Lower leg skin (tissue), 4 donors: ENCODE results near the gene CDV3. TPM values are rescaled to one million over a fixed set of nuclear protein-coding genes. Genes with fewer than 3 reads are reported as not detected.
"Not testable (repeated sequence)": the region's sequence is repeated elsewhere in the genome, so short reads cannot be mapped to it uniquely, and the experiment has no call there.

Source experiments
- DNase-seq, 2 donors: peaks; one replicate each; pipeline ENCODE4 v3.0.0-alpha.2; 2019; ENCODE audit warnings: low spot score in 2 of 2
- H3K4me3 ChIP-seq: fragments of 200-600 bp; sonication (generic); 2 replicates; pipeline ENCODE4 v1.5.1; 2017; ENCODE audit warnings: mild to moderate bottlenecking, low read depth; ENCODE audit not compliant: poor library complexity, severe bottlenecking
- POLR2A ChIP-seq, 2 donors: fragments of 450-650 bp; IDR thresholded peaks; one replicate each; pipeline ENCODE4 v1.6.1; 2016 to 2017; ENCODE audit warnings: antibody characterized with exemption in 2 of 2, mild to moderate bottlenecking in 1 of 2, moderate library complexity in 1 of 2
- WGBS, 2 donors: methylation state at CpG; one replicate each; pipeline ENCODE4 v1.1.5; 2018; 5-methylcytosine and 5-hydroxymethylcytosine counted together
- intact Hi-C: fragments of 100-400 bp; cut with DNase I; formaldehyde crosslinking; loops from one replicate; pipeline ENCODE4 v1.15.0; 2023; ENCODE audit warnings: low total_unique reads
- total RNA-seq, 4 donors: library from RNA; depleted of rRNA; stranded (reverse); fragments of >200 nt; gene quantifications; one replicate each; pipeline ENCODE4 v1.1.0, GENCODE V29; 2016
- TF ChIP-seq, protein P1 (sequence below), 3 donors: fragments of 450-650 bp; IDR thresholded peaks; one replicate each; pipeline ENCODE4 v1.5.1; 2016; ENCODE audit warnings: antibody characterized with exemption in 3 of 3, mild to moderate bottlenecking in 3 of 3, moderate library complexity in 2 of 3

Gene CDV3
- total RNA-seq, 4 donors from 2014 or later: 84.1 to 113 (median 103) TPM

GRCh38 chr3:133532951-133533350 lies 40.5 kb upstream of the CDV3 start:
- no peak for DNase-seq
- no peak for TF ChIP-seq POLR2A (IDR thresholded peaks at IDR 0.05)
- TF ChIP-seq, protein P1, sequence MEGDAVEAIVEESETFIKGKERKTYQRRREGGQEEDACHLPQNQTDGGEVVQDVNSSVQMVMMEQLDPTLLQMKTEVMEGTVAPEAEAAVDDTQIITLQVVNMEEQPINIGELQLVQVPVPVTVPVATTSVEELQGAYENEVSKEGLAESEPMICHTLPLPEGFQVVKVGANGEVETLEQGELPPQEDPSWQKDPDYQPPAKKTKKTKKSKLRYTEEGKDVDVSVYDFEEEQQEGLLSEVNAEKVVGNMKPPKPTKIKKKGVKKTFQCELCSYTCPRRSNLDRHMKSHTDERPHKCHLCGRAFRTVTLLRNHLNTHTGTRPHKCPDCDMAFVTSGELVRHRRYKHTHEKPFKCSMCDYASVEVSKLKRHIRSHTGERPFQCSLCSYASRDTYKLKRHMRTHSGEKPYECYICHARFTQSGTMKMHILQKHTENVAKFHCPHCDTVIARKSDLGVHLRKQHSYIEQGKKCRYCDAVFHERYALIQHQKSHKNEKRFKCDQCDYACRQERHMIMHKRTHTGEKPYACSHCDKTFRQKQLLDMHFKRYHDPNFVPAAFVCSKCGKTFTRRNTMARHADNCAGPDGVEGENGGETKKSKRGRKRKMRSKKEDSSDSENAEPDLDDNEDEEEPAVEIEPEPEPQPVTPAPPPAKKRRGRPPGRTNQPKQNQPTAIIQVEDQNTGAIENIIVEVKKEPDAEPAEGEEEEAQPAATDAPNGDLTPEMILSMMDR (IDR thresholded peaks at IDR 0.05): no peak
- 84 to 95% methylated on average over 5 of the region's 5 CpGs for WGBS, 2 donors
- intact Hi-C loops: no loop called here
- H3K4me3 ChIP-seq: no peak overlapping the region

DNA sequence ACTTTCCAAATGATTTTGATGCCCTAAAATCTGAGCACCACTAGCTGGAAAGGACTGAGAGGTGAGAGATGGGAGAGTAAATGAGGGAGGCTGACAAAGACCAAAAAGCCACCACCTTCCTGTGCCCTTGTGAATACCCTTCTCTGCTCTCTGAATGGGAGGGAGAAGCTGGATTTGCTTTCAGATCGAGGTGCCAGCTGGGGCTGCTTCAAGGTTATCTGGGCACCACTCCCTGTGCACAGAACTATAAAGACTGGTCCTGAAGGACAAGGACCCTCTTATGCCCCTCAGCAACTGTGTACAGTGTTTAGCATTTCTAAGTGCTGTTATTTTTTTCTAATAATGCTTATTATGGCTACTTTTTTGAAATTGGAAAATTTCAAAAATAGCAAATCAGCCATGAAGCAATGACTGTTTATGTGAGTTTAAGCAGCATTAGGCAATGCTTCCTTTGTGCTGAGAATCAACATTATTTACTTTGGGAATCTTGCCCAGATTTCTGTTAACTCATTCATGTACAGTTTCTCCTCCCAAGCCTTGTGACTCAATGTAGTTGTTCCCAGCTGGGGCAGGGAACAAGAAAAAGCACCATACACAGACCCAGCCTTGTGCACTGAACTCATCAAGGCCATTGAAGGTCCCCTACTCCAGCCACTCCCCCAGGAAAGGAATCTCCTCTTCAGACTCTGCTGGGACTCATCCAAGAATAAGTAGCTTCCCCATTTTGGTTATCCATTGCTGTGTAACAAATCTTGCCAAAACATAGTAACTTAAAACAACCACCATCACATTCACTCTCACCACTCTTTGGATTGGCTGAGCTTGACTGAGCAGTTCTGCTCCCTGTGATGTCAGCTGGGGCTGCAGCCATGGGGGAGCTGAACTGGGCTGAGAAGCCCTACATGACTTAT lies 37.3 kb upstream of the CDV3 start:
- DNase-seq: peak; percentile 19 to 72
- 6 to 12% methylated on average over 1 of the region's 1 CpG for WGBS, 2 donors
- TF ChIP-seq POLR2A (IDR thresholded peaks at IDR 0.05): no peak
- TF ChIP-seq, protein P1 (IDR thresholded peaks at IDR 0.05): no peak
- intact Hi-C loops: no loop called here
- H3K4me3 ChIP-seq: no peak overlapping the region

GRCh38 chr3:133537131-133537530 lies 36.4 kb upstream of the CDV3 start:
- WGBS, 2 donors: 95 to 97% methylated on average over 11 of the region's 11 CpGs
- intact Hi-C loops, H3K4me3 ChIP-seq: not testable (repeated sequence)
- peak in 1 of 2 donors; percentile 57 for DNase-seq

DNA sequence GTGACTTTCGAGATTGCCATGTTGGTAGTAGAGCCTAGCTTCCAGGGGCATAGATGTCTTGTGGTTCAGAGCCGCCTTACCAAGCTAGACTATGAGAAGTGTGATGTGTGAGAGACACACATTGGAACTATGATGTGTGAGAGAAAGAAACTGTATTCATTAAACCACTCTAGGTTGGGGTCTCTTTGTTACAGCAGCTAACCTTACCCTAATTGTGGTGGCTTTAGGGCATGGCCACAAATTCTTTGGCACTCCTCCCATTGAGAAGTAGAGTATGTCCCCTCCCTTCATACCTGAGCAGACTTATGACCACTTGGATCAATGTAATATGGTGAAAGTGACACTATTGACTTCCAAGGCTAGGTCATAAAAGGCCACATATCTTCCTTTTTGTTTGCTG lies 35.3 kb upstream of the CDV3 start:
- TF ChIP-seq, protein P1 (IDR thresholded peaks at IDR 0.05): no peak
- no peak for TF ChIP-seq POLR2A (IDR thresholded peaks at IDR 0.05)
- intact Hi-C loops: no loop called here
- no peak overlapping the region for H3K4me3 ChIP-seq
- WGBS, 2 donors: 89 to 93% methylated on average over 2 of the region's 2 CpGs
- peak in 1 of 2 donors; percentile 9 for DNase-seq

GRCh38 chr3:133540896-133541674 lies 32.4 kb upstream of the CDV3 start:
- no peak for DNase-seq
- WGBS, 2 donors: 42 to 50% methylated on average over 2 of the region's 2 CpGs
- H3K4me3 ChIP-seq: no peak overlapping the region
- intact Hi-C loops: no loop called here
- TF ChIP-seq, protein P1 (IDR thresholded peaks at IDR 0.05): no peak
- TF ChIP-seq POLR2A (IDR thresholded peaks at IDR 0.05): no peak

DNA sequence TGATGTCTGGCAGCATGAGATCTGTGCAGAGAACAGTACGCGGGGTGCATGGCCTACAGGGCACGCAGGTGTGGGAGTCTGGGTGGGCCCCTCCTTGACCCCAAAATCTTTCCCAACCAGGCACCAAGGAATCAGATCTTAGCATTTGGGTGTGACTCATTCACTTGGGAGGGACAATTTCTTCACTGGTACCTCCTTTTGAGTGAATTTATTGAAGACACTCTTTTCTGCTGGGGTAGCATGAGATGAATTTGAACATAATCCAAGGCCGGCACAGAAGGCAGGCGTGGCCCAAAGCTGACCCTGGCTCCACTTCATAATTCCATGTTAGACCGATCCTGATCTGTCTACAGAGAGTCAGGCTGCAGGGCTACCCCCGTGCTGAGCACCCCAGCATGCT lies 30.6 kb upstream of the CDV3 start:
- 75 to 81% methylated on average over 7 of the region's 7 CpGs for WGBS, 2 donors

DNA sequence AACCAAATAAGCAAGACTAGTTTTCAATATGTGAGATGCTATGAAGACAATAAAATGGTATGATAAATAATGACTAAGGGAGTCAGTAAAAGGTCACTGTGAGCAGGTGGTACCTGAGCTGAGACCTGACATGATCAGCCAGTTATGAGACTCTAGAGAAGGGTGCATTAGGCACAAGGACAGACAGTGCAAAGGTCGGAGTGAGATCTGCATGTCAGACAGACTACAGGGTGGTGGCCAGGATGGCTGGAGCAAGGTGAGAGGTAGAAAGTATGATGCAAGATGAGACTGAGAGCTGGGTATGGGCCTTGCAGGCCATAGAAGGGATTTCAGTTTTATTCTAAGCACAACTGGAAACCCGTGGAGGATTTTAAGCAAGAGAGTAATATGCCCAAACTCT lies 28.5 kb upstream of the CDV3 start:
- 70 to 72% methylated on average over 2 of the region's 2 CpGs for WGBS, 2 donors
- intact Hi-C loops, H3K4me3 ChIP-seq: not testable (repeated sequence)
- DNase-seq: peak in 1 of 2 donors; percentile 23

More for the DNA sequence above, 30.6 kb upstream of the CDV3 start:
- TF ChIP-seq POLR2A (IDR thresholded peaks at IDR 0.05): no peak
- TF ChIP-seq, protein P1 (IDR thresholded peaks at IDR 0.05): no peak
- intact Hi-C loops: no loop called here
- DNase-seq: no peak
- no peak overlapping the region for H3K4me3 ChIP-seq
